Measurements from ENCODE around the gene ANTXR1.
"Not testable (repeated sequence)": the region's sequence is repeated elsewhere in the genome, so short reads cannot be mapped to it uniquely, and the experiment has no call there.

ANTXR1 gene

DNA sequence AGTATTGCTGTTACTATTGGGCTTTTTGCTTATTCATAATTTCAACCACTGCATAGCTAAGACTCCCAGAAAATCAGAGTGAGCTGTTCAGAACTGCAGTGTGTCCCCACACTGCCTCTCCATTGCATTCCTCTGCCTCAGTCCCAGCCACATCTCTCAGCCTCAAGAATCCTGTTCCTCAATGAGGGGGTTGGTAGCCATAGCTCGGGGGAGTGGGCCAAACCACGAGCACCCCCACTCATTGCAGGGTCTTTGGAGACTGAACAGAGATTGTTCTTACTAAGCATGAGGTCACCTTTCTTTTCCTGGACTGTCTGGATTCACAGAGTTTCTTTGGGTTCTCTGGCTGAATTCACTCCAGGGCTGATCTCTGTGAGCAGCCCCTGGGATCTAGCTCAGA, 213.0 kb downstream of the ANTXR1 start:
- no peaks in the 10 kb centered on the region for H4K20me1 ChIP-seq (ENCODE audit: insufficient read depth, low read length)
- H2AFZ ChIP-seq (ENCODE audit: low read depth, low read length): no peak overlapping the region
- no peaks in the 10 kb centered on the region for H3K4me1 ChIP-seq (ENCODE audit: low read length)
- no peak overlapping the region for H3K4me3 ChIP-seq (ENCODE audit: low read length)
- no peaks in the 10 kb centered on the region for H3K79me2 ChIP-seq (ENCODE audit: low read length)
- H3K36me3 ChIP-seq (replicated peaks; ENCODE audit: low read depth, low read length): no peaks in the 10 kb centered on the region
- H3K4me2 ChIP-seq (ENCODE audit: low read length): no peak overlapping the region
- no peaks in the 10 kb centered on the region for H3K9me3 ChIP-seq (ENCODE audit: insufficient read depth, low read length)
- no peak overlapping the region for H3K9ac ChIP-seq (ENCODE audit: low read length)
- peaks cover 43% of the 10 kb centered on the region for H3K27me3 ChIP-seq (ENCODE audit: low read depth, low read length)
- H3K27ac ChIP-seq (ENCODE audit: low read length): no peak overlapping the region
- TF ChIP-seq EZH2phosphoT487 (IDR thresholded peaks at IDR 0.05; ENCODE audit: low read depth): no peak
- TF ChIP-seq, protein P1, sequence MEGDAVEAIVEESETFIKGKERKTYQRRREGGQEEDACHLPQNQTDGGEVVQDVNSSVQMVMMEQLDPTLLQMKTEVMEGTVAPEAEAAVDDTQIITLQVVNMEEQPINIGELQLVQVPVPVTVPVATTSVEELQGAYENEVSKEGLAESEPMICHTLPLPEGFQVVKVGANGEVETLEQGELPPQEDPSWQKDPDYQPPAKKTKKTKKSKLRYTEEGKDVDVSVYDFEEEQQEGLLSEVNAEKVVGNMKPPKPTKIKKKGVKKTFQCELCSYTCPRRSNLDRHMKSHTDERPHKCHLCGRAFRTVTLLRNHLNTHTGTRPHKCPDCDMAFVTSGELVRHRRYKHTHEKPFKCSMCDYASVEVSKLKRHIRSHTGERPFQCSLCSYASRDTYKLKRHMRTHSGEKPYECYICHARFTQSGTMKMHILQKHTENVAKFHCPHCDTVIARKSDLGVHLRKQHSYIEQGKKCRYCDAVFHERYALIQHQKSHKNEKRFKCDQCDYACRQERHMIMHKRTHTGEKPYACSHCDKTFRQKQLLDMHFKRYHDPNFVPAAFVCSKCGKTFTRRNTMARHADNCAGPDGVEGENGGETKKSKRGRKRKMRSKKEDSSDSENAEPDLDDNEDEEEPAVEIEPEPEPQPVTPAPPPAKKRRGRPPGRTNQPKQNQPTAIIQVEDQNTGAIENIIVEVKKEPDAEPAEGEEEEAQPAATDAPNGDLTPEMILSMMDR (IDR thresholded peaks at IDR 0.05; ENCODE audit: low read depth, low read length): no peak

DNA sequence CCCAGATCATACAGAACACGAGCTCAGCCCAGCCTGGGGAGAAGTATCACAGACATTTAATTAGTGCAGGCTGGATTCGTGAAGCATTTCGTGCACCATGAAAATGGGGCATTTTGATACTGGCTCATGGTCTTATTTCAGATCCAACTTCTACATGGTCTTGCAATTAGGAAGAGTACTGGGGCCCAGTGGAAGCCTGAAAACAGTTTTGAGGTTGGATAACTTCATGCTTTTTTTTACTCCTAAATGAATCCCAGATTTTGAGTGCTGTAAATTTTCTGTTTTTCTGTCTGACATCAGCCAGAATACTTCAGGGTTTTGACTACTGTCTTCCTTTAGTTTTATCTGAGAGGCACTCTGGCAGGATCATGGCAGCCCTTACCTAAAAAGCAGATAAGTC, 213.9 kb downstream of the ANTXR1 start:
- peaks cover 39% of the 10 kb centered on the region for H3K27me3 ChIP-seq (ENCODE audit: low read depth, low read length)
- H2AFZ ChIP-seq (ENCODE audit: low read depth, low read length): no peak overlapping the region
- no peak overlapping the region for H3K4me3 ChIP-seq (ENCODE audit: low read length)
- H3K9ac ChIP-seq (ENCODE audit: low read length): no peak overlapping the region
- H3K27ac ChIP-seq (ENCODE audit: low read length): no peak overlapping the region
- TF ChIP-seq EZH2phosphoT487 (IDR thresholded peaks at IDR 0.05; ENCODE audit: low read depth): no peak
- TF ChIP-seq, protein P1 (IDR thresholded peaks at IDR 0.05; ENCODE audit: low read depth, low read length): no peak
- H3K9me3 ChIP-seq (ENCODE audit: insufficient read depth, low read length): no peaks in the 10 kb centered on the region
- H3K4me2 ChIP-seq (ENCODE audit: low read length): no peak overlapping the region
- H3K4me1 ChIP-seq (ENCODE audit: low read length): peaks cover 4% of the 10 kb centered on the region; the same call in 1 of the 2 replicates
- H3K79me2 ChIP-seq (ENCODE audit: low read length): no peaks in the 10 kb centered on the region
- H3K36me3 ChIP-seq (replicated peaks; ENCODE audit: low read depth, low read length): no peaks in the 10 kb centered on the region
- H4K20me1 ChIP-seq (ENCODE audit: insufficient read depth, low read length): no peaks in the 10 kb centered on the region

DNA sequence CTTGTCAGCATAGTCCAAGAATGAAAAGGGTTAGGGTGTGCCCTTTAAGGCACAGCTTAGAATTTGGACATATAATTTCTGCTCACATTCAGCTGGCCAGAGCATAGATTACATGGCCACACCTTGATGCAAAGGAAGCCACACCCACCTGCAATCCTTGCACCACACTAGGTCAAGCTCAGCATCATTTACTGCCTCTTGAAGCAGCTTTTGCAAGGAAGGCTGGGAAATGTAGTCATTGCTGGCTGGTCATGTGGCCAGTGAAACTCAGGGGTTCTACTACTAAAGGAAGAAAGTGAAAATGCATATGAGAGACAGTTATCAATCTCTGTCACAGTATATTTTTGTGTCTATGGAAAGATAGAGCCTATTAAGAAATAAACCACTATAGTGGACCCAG, 214.7 kb downstream of the ANTXR1 start:
- peaks cover 31% of the 10 kb centered on the region for H3K27me3 ChIP-seq (ENCODE audit: low read depth, low read length)
- H3K79me2 ChIP-seq (ENCODE audit: low read length): no peaks in the 10 kb centered on the region
- peaks cover 5% of the 10 kb centered on the region; the same call in 1 of the 2 replicates for H3K4me1 ChIP-seq (ENCODE audit: low read length)
- TF ChIP-seq EZH2phosphoT487 (IDR thresholded peaks at IDR 0.05; ENCODE audit: low read depth): no peak
- TF ChIP-seq, protein P1 (IDR thresholded peaks at IDR 0.05; ENCODE audit: low read depth, low read length): no peak
- H3K27ac ChIP-seq (ENCODE audit: low read length): no peak overlapping the region
- no peaks in the 10 kb centered on the region for H3K36me3 ChIP-seq (replicated peaks; ENCODE audit: low read depth, low read length)
- H3K4me3 ChIP-seq (ENCODE audit: low read length): no peak overlapping the region
- H4K20me1 ChIP-seq (ENCODE audit: insufficient read depth, low read length): no peaks in the 10 kb centered on the region
- H2AFZ ChIP-seq (ENCODE audit: low read depth, low read length): no peak overlapping the region
- H3K4me2 ChIP-seq (ENCODE audit: low read length): no peak overlapping the region
- H3K9me3 ChIP-seq (ENCODE audit: insufficient read depth, low read length): no peaks in the 10 kb centered on the region
- no peak overlapping the region for H3K9ac ChIP-seq (ENCODE audit: low read length)

DNA sequence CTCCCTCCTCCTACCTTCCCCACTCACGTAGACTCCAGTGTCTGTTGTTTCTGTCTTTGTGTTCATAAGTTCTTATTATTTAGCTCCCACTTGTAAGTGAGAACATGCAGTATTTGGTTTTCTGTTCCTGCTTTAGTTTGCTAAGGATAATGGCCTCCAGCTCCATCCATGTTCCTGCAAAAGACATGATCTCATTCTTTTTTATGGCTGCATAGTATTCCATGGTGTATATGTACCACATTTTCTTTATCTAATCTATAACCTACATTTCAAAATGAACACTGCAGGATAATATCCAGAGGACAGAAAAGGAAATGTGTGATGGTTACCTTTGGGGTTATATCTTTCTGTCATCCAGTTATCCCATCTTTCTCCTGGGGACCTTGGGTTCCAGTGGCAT, 218.0 kb downstream of the ANTXR1 start:
- H3K9me3 ChIP-seq (ENCODE audit: insufficient read depth, low read length): not testable (repeated sequence)

More for the DNA sequence above, 218.0 kb downstream of the ANTXR1 start:
- not testable (repeated sequence) for H3K4me2 ChIP-seq (ENCODE audit: low read length); H3K4me1 ChIP-seq (ENCODE audit: low read length); H4K20me1 ChIP-seq (ENCODE audit: insufficient read depth, low read length); H3K36me3 ChIP-seq (replicated peaks; ENCODE audit: low read depth, low read length); H3K4me3 ChIP-seq (ENCODE audit: low read length); H3K9ac ChIP-seq (ENCODE audit: low read length); H3K27ac ChIP-seq (ENCODE audit: low read length); H2AFZ ChIP-seq (ENCODE audit: low read depth, low read length); H3K79me2 ChIP-seq (ENCODE audit: low read length); H3K27me3 ChIP-seq (ENCODE audit: low read depth, low read length)
